ENCODE results near the gene TBC1D5. TPM values are rescaled to one million over a fixed set of nuclear protein-coding genes. Genes with fewer than 3 reads are reported as not detected.

Gene TBC1D5
- polyA plus RNA-seq, 2 of the 4 experiments (the other 2 are of a cell fraction), result 36.7 to 72.2 TPM

DNA sequence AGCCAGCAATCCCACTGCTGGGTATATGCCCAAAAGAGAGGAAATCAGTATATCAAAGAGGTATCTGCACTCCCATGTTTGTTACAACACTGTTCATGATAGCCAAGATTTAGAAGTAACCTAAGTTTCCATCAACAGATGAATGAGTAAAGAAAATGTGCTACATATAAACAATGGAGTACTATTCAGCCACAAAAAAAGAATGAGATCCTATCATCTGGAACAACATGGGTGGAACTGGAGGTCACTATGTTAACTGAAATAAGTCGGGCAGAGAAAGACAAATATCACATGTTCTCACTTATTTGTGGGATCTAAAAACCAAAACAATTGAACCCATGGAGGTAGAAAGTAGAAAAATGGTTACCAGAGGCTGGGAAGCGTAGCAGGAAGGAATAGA, 108.2 kb downstream of the TBC1D5 start:
- ATAC-seq (no peak), DNase-seq (ENCODE audit: low read depth in 1 of 2, low spot score in 1 of 2) (no peak), FAIRE-seq (no peak)
- Histone ChIP-seq H3K4me2 (no peak overlapping the region), H3K4me1 (peaks cover 64% of the 10 kb centered on the region), H3K27ac (peak overlapping the region; percentile 18 to 49; a peak in 4 of 6 replicates), H3K4me3 (no peak overlapping the region), H3K9me3 (no peaks in the 10 kb centered on the region)
- 88% methylated on average over 2 of the region's 2 CpGs for WGBS (ENCODE audit: missing lambda C conversion rate)
- ChIA-PET POLR2A (no interaction called here), CTCF (interaction anchor here (1.0 kb wide), 1 partner anchor 11 kb away, joined by 4 read pairs; no protein-coding TSS in a partner anchor)
- no peak for TF ChIP-seq MAFK (IDR thresholded peaks at IDR 0.05; ENCODE audit: partially characterized antibody)
- TF ChIP-seq KDM1A (IDR thresholded peaks at IDR 0.05; ENCODE audit: low read depth), result peak; percentile 78; the same call in 1 of the 2 replicates
- TF ChIP-seq NR3C1 (IDR thresholded peaks at IDR 0.05), result no peak
- no peak for TF ChIP-seq MAZ (IDR thresholded peaks at IDR 0.05; ENCODE audit: borderline replicate concordance, low read depth, low read length)

GRCh38 chr3:17632401-17633100, 109.9 kb downstream of the TBC1D5 start:
- FAIRE-seq (peak; percentile 65), DNase-seq (ENCODE audit: low read depth in 1 of 2, low spot score in 1 of 2) (peak in 1 of 2 experiments; percentile 69), ATAC-seq (peak; percentile 82 to 87)
- H3K4me2 ChIP-seq, result peak overlapping the region; percentile 73
- H3K4me1 ChIP-seq, result peaks cover 53% of the 10 kb centered on the region
- no peaks in the 10 kb centered on the region for H3K9me3 ChIP-seq
- WGBS (ENCODE audit: missing lambda C conversion rate), result 2% methylated on average over 3 of the region's 3 CpGs
- H3K27ac ChIP-seq, result peak overlapping the region; percentile 69 to 82
- no peak overlapping the region for H3K4me3 ChIP-seq
- ChIA-PET CTCF (interaction anchor here (1.7 kb wide), 1 partner anchor 13 kb away, joined by 4 read pairs; no protein-coding TSS in a partner anchor), POLR2A (no interaction called here)
- TF ChIP-seq MAX (IDR thresholded peaks at IDR 0.05), result no peak
- TF ChIP-seq SREBF2 (IDR thresholded peaks at IDR 0.05), result no peak
- no peak for TF ChIP-seq FOSL2 (IDR thresholded peaks at IDR 0.05)
- TF ChIP-seq FOSL2 (CRISPR knock-in tag; IDR thresholded peaks at IDR 0.05), result peak; percentile 73
- no peak for TF ChIP-seq FOXS1 (CRISPR knock-in tag; IDR thresholded peaks at IDR 0.05)
- no peak for TF ChIP-seq BHLHE40 (IDR thresholded peaks at IDR 0.05; ENCODE audit: low read depth, low read length)
- no peak for TF ChIP-seq NR3C1 (IDR thresholded peaks at IDR 0.05)
- TF ChIP-seq ZSCAN20 (CRISPR knock-in tag; IDR thresholded peaks at IDR 0.05), result no peak
- TF ChIP-seq NFE2L2 (conservative IDR thresholded peaks at IDR 0.05; ENCODE audit: low read length), result 0 out of 2 replicates have a peak, but pooled peaks have one; percentile 27
- peak; percentile 94 for TF ChIP-seq MAFK (IDR thresholded peaks at IDR 0.05; ENCODE audit: partially characterized antibody)
- TF ChIP-seq RCOR1 (IDR thresholded peaks at IDR 0.05; ENCODE audit: low read depth, low read length), result no peak
- TF ChIP-seq, protein P1, sequence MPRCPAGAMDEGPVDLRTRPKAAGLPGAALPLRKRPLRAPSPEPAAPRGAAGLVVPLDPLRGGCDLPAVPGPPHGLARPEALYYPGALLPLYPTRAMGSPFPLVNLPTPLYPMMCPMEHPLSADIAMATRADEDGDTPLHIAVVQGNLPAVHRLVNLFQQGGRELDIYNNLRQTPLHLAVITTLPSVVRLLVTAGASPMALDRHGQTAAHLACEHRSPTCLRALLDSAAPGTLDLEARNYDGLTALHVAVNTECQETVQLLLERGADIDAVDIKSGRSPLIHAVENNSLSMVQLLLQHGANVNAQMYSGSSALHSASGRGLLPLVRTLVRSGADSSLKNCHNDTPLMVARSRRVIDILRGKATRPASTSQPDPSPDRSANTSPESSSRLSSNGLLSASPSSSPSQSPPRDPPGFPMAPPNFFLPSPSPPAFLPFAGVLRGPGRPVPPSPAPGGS (IDR thresholded peaks at IDR 0.05), result no peak
- TF ChIP-seq PHF8 (IDR thresholded peaks at IDR 0.05; ENCODE audit: borderline replicate concordance, low read depth), result no peak
- TF ChIP-seq USF2 (IDR thresholded peaks at IDR 0.05), result no peak

GRCh38 chr3:17631609-17632008, 110.8 kb downstream of the TBC1D5 start:
- Histone ChIP-seq H3K4me2 (peak overlapping the region; percentile 73), H3K4me1 (peaks cover 52% of the 10 kb centered on the region), H3K27ac (peak overlapping the region; percentile 69 to 82), H3K4me3 (no peak overlapping the region), H3K9me3 (no peaks in the 10 kb centered on the region)
- 78% methylated on average over 1 of the region's 1 CpG for WGBS (ENCODE audit: missing lambda C conversion rate)
- FAIRE-seq, result no peak
- TF ChIP-seq JUNB (IDR thresholded peaks at IDR 0.05) (no peak), SREBF2 (IDR thresholded peaks at IDR 0.05) (no peak), TFCP2L1 (CRISPR knock-in tag; IDR thresholded peaks at IDR 0.05) (no peak), HDAC2 (IDR thresholded peaks at IDR 0.05) (no peak), NPAS2 (CRISPR knock-in tag; IDR thresholded peaks at IDR 0.05; ENCODE audit: borderline replicate concordance) (no peak), NR3C1 (IDR thresholded peaks at IDR 0.05) (no peak), GATA3 (IDR thresholded peaks at IDR 0.05; ENCODE audit: borderline replicate concordance) (no peak), FOSB (CRISPR knock-in tag; IDR thresholded peaks at IDR 0.05) (no peak), HOXB5 (CRISPR knock-in tag; IDR thresholded peaks at IDR 0.05) (no peak)
- ChIA-PET POLR2A (interaction anchor here (1.2 kb wide), 1 partner anchor 111 kb away, joined by 3 read pairs; no protein-coding TSS in a partner anchor), CTCF (interaction anchor here (1.2 to 1.7 kb wide), 3 partner anchors 14 to 210 kb away, joined by 3 to 4 read pairs (median 3); no protein-coding TSS in a partner anchor)
- no peak for DNase-seq (ENCODE audit: low read depth in 1 of 2, low spot score in 1 of 2)
- ATAC-seq, result peak; percentile 13 to 14; a peak in 1 of 6 replicates

All from A549 (cell line).